Hippocampal formation (tissue), 2 donors: ENCODE measurements around the gene SGCE.

ENCODE experiments used
- DNase-seq, 2 donors: peaks; one replicate each; lab custom pipeline; 2025; lab: John Stamatoyannopoulos, UW

The SGCE gene

GRCh38 chr7:94660006-94660405 is 4.1 kb upstream of the SGCE start:
- no peak for DNase-seq

- DNase-seq: no peak
These were observed 2.9 kb upstream of the SGCE start for GRCh38 chr7:94658826-94659225.

- DNase-seq: peak; percentile 84 to 87
These were observed 2.1 kb upstream of the SGCE start for GRCh38 chr7:94657771-94658693.

GRCh38 chr7:94656925-94657731 is 1.2 kb upstream of the SGCE start:
- DNase-seq: peak; percentile 21 to 47

GRCh38 chr7:94656658-94656924 is 658 bp upstream of the SGCE start:
- DNase-seq: no peak

DNA sequence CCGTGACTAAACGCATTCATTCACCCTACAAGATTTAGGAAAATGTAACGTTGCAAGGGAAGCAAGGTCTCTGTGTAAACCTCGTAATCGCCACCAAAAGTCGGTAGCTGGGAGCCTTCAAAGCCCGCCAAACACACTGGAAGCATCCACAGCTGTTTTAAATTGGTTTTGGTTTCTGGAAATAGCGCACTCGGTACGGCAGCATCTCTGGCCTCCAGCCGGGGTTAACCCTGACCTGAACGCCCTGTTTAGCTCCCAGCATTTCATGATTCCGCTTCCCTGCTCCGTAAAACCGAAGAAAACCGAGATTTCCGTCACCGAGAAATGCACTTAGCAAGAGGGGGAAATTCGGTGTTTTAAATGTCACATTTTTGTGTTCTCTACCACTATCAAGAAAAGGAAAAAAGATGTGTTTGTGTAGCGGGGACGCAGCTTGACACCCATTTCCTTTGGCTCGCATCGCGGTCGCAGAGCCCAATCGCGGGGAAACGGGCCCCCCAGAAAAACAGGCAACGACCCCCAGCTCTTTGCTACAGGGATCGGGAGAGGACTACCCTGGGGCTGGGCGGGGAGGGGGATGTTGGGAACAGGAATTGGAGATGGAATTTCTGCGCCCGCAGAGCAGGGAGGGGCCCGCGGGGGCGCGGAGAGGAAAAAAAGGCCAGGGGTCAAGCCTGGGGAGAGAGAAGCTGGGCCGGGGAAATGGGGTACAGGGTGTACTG is 646 bp downstream of the SGCE start:
- peak in 1 of 2 donors; percentile 50 for DNase-seq

GRCh38 chr7:94654783-94655125 is 1.2 kb downstream of the SGCE start:
- DNase-seq: no peak

DNA sequence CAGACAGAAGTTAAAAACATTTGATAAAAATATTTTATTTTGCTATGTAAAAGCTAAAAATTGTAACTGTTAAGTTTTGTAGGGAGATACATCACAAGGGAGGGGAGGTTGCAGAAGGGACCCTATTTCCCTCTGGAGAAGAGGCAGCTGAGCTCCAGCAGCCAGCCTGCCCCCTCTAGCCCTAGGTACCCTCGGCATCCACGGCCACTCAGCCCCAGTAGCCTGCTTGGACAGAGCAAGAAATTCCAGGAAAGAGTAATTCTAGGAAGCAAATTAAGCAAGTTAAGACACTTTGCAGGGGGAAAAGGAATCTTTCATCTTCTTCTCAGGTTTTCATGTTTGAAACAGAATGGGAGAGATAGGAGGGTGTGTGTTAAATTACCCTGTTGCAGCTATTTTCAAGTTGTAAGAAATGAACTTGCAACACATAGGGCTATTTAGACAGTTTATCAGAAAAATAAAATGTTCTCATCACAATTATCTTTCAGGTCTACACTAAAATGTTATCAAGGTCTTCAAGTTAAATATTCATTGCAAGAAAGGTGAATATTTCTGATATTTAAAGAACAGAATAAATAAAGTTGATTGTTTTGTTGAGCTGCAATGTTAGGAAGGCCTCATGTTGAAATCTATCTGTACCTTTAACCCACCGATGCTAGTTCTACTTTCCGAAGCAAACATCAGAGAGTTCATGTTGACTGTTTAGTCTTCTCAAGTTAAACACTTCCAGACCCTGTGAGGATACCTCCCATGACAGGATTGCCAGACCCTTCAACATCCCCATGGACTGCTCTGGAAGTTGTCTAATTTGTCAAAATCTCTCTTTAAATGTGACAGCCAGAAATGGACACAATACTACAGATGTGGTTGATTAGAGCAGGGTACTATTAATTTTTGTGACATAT is 5.5 kb downstream of the SGCE start:
- no peak for DNase-seq

GRCh38 chr7:94649450-94649849 is 6.5 kb downstream of the SGCE start:
- no peak for DNase-seq

GRCh38 chr7:94648731-94649130 is 7.2 kb downstream of the SGCE start:
- DNase-seq: no peak

GRCh38 chr7:94647295-94647694 is 8.6 kb downstream of the SGCE start:
- no peak for DNase-seq

- no peak for DNase-seq
These were observed 12.0 kb downstream of the SGCE start for GRCh38 chr7:94643771-94644545.

DNA sequence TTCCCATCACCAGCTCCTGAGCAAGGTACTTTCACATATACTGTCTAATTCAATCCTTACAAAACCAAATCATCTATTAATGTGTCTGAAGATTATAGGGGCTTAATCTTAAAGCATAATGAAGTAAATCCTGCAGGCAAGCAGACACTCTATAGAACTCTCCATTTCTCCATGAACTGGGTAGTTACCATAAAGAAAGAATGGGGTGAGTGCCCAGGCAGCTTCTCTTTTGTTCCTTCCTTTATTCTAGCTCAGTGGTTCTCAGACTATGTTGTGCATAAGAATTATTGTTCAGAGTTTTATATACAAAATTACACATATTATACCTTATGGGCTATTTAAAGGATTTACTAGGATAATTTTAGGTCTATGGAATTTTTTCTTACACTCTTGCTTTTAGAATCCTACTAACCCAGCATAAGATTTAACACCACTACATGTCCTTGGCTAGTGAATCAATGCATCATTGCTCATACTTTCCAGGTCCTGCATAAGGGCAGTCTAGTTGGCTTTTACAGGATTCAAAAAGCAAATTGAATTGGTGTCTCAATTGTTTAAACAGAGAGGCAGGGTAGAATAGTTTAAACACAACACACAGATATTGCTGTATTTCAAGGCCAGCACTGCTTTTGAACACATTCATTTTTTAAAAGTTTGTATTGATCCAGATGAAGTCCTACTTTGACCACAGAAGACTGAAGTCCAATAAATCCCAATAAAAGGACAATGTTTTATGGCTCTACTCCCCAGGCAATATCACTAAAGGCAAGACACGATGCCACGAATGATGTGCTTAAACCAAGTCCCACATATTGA is 12.9 kb downstream of the SGCE start:
- no peak for DNase-seq

DNA sequence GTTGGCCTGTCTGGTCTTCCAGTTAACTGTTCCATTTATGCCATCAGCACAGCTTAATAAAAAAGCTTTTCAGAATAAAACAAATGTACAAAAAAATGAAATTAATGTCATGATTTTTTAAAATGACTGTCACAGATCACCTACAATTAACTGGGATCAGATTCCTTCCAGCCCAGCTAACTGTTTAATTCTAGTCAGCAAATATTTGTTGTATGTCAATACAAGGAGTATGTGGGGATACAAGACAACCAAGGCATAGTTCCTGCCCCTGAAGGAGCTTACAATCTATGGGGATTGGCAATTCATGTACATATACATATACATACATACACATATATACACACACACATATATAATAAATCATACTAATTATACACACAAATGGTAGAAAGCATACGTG is 16.5 kb downstream of the SGCE start:
- no peak for DNase-seq

GRCh38 chr7:94635687-94636086 is 20.2 kb downstream of the SGCE start:
- no peak for DNase-seq

GRCh38 chr7:94634502-94634901 is 21.4 kb downstream of the SGCE start:
- no peak for DNase-seq

DNA sequence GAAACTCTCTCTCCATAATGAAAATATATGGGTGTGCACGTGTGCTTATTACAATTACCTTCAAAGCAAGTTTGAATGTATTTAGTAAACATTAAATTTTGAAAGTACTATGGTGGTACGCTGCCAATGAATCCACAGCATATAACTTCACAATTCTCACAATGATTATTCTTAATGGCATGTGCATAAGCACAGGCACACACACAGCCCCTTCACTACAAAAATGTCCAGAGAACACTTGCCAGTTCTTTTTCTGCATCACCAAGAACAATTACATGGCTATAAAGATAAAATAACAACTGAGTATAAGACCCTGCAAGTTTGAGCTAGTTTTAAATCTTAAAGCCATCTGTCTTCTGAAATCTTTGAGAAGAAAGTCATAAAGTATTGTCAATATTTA is 22.2 kb downstream of the SGCE start:
- DNase-seq: no peak

DNA sequence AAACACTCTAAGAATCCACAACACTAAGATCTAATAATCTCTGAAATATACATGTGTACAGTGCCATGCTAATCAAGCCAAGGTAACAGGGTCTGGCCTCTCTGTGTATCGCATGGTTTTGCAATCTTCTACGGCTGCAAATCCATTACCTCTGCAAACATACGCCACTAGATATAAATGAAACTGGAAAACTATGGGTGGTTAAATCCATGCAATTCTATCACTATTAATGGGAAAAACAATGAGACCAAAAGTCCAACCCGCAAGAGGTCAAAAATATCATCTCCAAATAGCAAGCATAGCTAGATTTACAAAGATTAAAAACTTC is 23.0 kb downstream of the SGCE start:
- no peak for DNase-seq

DNA sequence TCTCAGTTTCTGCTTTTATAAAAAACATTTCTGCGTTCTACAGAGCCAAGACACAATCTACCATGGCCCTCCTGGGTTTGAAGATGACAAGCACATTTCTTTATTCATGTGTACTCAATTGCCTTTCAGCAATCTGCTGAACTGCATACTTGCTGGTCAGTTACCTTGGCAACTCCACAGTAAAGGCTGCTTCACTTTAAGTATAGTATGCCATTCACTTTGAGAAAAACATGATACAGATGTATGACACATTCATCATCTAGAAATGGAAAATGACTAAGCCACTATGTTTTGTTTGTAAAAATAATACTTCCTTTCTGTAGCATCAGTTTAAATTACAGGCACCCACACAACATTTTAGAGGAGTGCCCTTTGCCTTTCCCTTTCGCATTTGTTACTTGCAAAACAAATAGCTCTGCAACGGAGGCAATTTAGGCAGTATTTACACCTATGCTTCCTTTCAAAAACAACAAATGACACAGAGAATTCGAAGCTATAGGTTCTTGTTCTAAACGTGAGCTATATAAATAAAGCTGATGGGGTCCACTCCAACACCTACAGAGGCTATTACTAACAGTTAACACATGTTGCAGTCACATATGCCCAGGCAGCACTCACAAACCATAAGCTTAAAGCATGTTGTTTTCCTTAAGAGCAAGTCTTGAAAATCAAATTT is 23.5 kb downstream of the SGCE start:
- DNase-seq: no peak

DNA sequence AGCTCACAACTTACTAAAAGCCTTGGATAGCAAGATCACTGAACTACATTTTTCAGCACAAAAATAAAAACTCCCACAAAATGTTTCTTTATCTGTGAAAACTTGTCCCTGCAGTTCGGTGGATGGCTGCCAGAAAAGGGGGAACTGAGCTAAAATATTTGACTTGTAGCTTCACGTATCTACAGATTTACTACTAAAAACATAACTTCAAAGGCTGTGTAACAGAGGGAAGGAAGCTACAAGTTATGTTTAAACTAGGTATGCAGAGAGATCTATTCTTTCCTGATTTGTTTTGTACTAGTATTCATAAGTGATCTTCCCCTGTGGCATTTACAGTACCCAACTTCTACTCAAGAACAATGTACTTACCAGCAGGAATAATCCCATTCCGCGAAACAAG is 25.1 kb downstream of the SGCE start:
- DNase-seq: no peak
